GM19240 (cell line): Measurements from ENCODE around the gene RHOD.

Experiments
- DNase-seq: peaks from one replicate; pipeline ENCODE4 v3.0.0; 2011; ENCODE audit warnings: low spot score; ENCODE audit not compliant: insufficient read length

The RHOD gene

GRCh38 chr11:67114275-67114896 is 57.7 kb downstream of the RHOD start:
- DNase-seq, result no peak

GRCh38 chr11:67116758-67117105 is 60.1 kb downstream of the RHOD start:
- no peak for DNase-seq

GRCh38 chr11:67117176-67117575 is 60.5 kb downstream of the RHOD start:
- DNase-seq, result no peak

- no peak for DNase-seq
Measured at GRCh38 chr11:67117672-67118180, 61.1 kb downstream of the RHOD start.

- DNase-seq, result no peak
Measured at GRCh38 chr11:67118181-67118766, 61.6 kb downstream of the RHOD start.

- peak; percentile 98 for DNase-seq
Measured at GRCh38 chr11:67118801-67119584, 62.3 kb downstream of the RHOD start, which contains the start of gene KDM2A. KDM2A (plus strand) TSS chr11:67119263; CDS start chr11:67121317, 2,054 bp downstream.

- DNase-seq, result no peak
Measured at GRCh38 chr11:67119585-67120391, 63.1 kb downstream of the RHOD start.

- no peak for DNase-seq
Measured at GRCh38 chr11:67120456-67120855, 63.8 kb downstream of the RHOD start.

- no peak for DNase-seq
Measured at GRCh38 chr11:67120881-67121710, 64.4 kb downstream of the RHOD start.
